NB4 (cell line): ENCODE measurements around the gene TEX55.

Experiments
- DNase-seq: peaks from one replicate; pipeline ENCODE4 v3.0.0; 2010; ENCODE audit warnings: low read depth
- H3K4me3 ChIP-seq: one replicate; pipeline ENCODE4 v1.5.1; 2011; ENCODE audit warnings: mild to moderate bottlenecking, low read depth, low read length, moderate library complexity
- CTCF ChIP-seq: IDR thresholded peaks from one replicate; pipeline ENCODE4 v1.5.1; 2012; ENCODE audit warnings: low read depth, low read length
- MAX ChIP-seq: IDR thresholded peaks from 2 replicates; pipeline ENCODE4 v1.6.1; 2011; ENCODE audit warnings: low read depth, low read length
- MYC ChIP-seq: IDR thresholded peaks from 2 replicates; pipeline ENCODE4 v1.6.1; 2011; ENCODE audit warnings: low read depth, low read length
- POLR2A ChIP-seq: IDR thresholded peaks from 2 replicates; pipeline ENCODE4 v1.6.1; 2011; ENCODE audit warnings: mild to moderate bottlenecking; ENCODE audit not compliant: insufficient read length; ENCODE audit errors: extremely low read depth

The TEX55 gene

GRCh38 chr3:119173325-119173724 lies 27.4 kb downstream of the TEX55 start, which contains the start of gene UPK1B:
Gene UPK1B, plus strand, starts transcription at chr3:119173598. Its CDS starts 13,144 bp downstream, at chr3:119186742.
- DNase-seq = no peak

GRCh38 chr3:119175872-119176756 lies 30.1 kb downstream of the TEX55 start:
- no peak for DNase-seq
- no peak overlapping the region for H3K4me3 ChIP-seq
- TF ChIP-seq POLR2A = no peak
- TF ChIP-seq MYC = no peak
- TF ChIP-seq MAX = no peak
- TF ChIP-seq CTCF = no peak

More at GRCh38 chr3:119173325-119173724, 27.4 kb downstream of the TEX55 start, which contains the start of gene UPK1B:
- H3K4me3 ChIP-seq = no peak within 1 kb of the TSS
- TF ChIP-seq POLR2A = no peak
- no peak for TF ChIP-seq MAX
- TF ChIP-seq MYC = no peak
- TF ChIP-seq CTCF = no peak

GRCh38 chr3:119176778-119177177 lies 30.8 kb downstream of the TEX55 start:
- H3K4me3 ChIP-seq = no peak overlapping the region
- DNase-seq = no peak
- TF ChIP-seq MAX = no peak
- no peak for TF ChIP-seq CTCF
- TF ChIP-seq MYC = no peak
- no peak for TF ChIP-seq POLR2A

GRCh38 chr3:119177321-119177720 lies 31.4 kb downstream of the TEX55 start:
- H3K4me3 ChIP-seq = no peak overlapping the region
- TF ChIP-seq POLR2A (no peak), CTCF (no peak), MAX (no peak), MYC (no peak)
- no peak for DNase-seq

- DNase-seq = no peak
- TF ChIP-seq POLR2A (no peak), MYC (no peak), MAX (no peak), CTCF (no peak)
- H3K4me3 ChIP-seq = no peak overlapping the region
Measured at GRCh38 chr3:119181765-119182164, 35.8 kb downstream of the TEX55 start.
